ENCODE measurements around the gene IPMK. TPM values are rescaled to one million over a fixed set of nuclear protein-coding genes. Genes with fewer than 3 reads are reported as not detected.

Gene IPMK
- total and polyA plus RNA-seq, 2 donors (not counting 3 experiments of a cell fraction or from before 2014, with no cell fraction given) = 1.4 to 8.1 TPM

DNA sequence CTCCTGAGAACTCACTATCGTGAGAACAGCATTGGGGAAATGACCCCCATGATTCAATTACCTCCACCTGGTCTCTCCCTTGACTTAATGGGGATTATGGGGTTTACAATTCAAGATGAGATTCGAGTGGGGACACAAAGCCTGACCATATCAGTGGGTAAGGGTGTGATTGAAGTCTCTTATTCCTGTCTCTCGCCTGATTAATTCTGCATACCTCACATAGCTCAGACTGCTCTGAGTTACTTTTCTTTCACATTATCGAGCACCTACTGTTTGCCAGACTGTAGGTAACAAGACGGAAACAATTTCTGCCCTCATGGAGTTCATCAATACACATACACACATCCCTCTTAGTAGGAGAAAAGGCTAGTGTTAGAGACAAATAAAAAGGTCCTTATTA lies 26.3 kb upstream of the IPMK start:
- Histone ChIP-seq H3K4me1 (ENCODE audit: control insufficient read depth, extremely low read depth, insufficient read depth, low read length) (no peaks in the 10 kb centered on the region), H3K27ac (ENCODE audit: insufficient read depth, low read depth, low read length) (no peak overlapping the region), H3K9me1 (replicated peaks; ENCODE audit: control insufficient read depth, extremely low read depth, insufficient read depth, low read length) (no peaks in the 10 kb centered on the region), H3K79me2 (ENCODE audit: control insufficient read depth, insufficient read depth, low read length) (no peaks in the 10 kb centered on the region), H2AFZ (ENCODE audit: low read depth, low read length) (no peak overlapping the region), H4K20me1 (replicated peaks; ENCODE audit: control insufficient read depth, extremely low read depth, insufficient read depth, low read length) (no peaks in the 10 kb centered on the region), H3K4me3 (replicated peaks in 1 of 3; ENCODE audit: insufficient read depth in 1 of 3, low read depth in 1 of 3, low read length in 3 of 3) (no peak overlapping the region), H3K27me3 (ENCODE audit: control insufficient read depth in 2 of 2, insufficient read depth in 2 of 2, low read length in 2 of 2) (no peaks in the 10 kb centered on the region), H3K9ac (replicated peaks; ENCODE audit: extremely low read depth, insufficient read depth, low read length) (no peak overlapping the region), H3K36me3 (ENCODE audit: control insufficient read depth in 2 of 2, extremely low read depth in 1 of 2, insufficient read depth in 2 of 2, low read length in 2 of 2) (no peaks in the 10 kb centered on the region), H3K9me3 (replicated peaks; ENCODE audit: control insufficient read depth, insufficient read depth, low read length) (no peaks in the 10 kb centered on the region), H3K4me2 (ENCODE audit: insufficient read depth, low read length) (no peak overlapping the region)
- dilution Hi-C loops (cut with MboI; ENCODE audit: extremely low pct_ligation_motif_present, low sequenced_read_pairs) = no loop called here
- intact Hi-C loops (cut with micrococcal nuclease) = no loop called here
- TF ChIP-seq EZH2 (IDR thresholded peaks at IDR 0.05; ENCODE audit: borderline replicate concordance, low read depth, low read length, severe bottlenecking) (no peak), GATA2 (IDR thresholded peaks at IDR 0.05; ENCODE audit: insufficient read depth, insufficient read length, low read depth, low read length) (no peak), FOS (IDR thresholded peaks at IDR 0.05; ENCODE audit: borderline replicate concordance, insufficient read depth, low read length) (no peak), POLR2A (IDR thresholded peaks at IDR 0.05; ENCODE audit: low read depth, low read length) (no peak), POLR2AphosphoS5 (IDR thresholded peaks at IDR 0.05; ENCODE audit: insufficient read depth, low read depth, low read length) (no peak), MYC (IDR thresholded peaks at IDR 0.05; ENCODE audit: low read depth, low read length) (no peak), JUN (IDR thresholded peaks at IDR 0.05; ENCODE audit: borderline replicate concordance, insufficient read depth, insufficient read length, low read depth) (no peak)
- TF ChIP-seq, protein P1, sequence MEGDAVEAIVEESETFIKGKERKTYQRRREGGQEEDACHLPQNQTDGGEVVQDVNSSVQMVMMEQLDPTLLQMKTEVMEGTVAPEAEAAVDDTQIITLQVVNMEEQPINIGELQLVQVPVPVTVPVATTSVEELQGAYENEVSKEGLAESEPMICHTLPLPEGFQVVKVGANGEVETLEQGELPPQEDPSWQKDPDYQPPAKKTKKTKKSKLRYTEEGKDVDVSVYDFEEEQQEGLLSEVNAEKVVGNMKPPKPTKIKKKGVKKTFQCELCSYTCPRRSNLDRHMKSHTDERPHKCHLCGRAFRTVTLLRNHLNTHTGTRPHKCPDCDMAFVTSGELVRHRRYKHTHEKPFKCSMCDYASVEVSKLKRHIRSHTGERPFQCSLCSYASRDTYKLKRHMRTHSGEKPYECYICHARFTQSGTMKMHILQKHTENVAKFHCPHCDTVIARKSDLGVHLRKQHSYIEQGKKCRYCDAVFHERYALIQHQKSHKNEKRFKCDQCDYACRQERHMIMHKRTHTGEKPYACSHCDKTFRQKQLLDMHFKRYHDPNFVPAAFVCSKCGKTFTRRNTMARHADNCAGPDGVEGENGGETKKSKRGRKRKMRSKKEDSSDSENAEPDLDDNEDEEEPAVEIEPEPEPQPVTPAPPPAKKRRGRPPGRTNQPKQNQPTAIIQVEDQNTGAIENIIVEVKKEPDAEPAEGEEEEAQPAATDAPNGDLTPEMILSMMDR (IDR thresholded peaks at IDR 0.05; ENCODE audit: extremely low read depth in 1 of 2, insufficient read depth in 1 of 2, low read depth in 1 of 2, low read length in 2 of 2) = no peak
- TF ChIP-seq, protein P2, sequence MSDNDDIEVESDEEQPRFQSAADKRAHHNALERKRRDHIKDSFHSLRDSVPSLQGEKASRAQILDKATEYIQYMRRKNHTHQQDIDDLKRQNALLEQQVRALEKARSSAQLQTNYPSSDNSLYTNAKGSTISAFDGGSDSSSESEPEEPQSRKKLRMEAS (IDR thresholded peaks at IDR 0.05; ENCODE audit: insufficient read depth, insufficient read length) = no peak
- DNase-seq (ENCODE audit: low read depth, low spot score) (no peak), FAIRE-seq (no peak)
- no TSS peak for BruUV-seq (replicated peaks)
- POLR2A ChIA-PET = no interaction called here
- CTCF ChIA-PET = interaction anchor here (5.8 kb wide), 1 partner anchor 115 kb away, joined by 281 read pairs; no protein-coding TSS in a partner anchor

Data from endothelial cell of umbilical vein (primary cell).